RCC 7860 (cell line): Measurements from ENCODE around the gene PLIN3.
"Not testable (repeated sequence)": the region's sequence is repeated elsewhere in the genome, so short reads cannot be mapped to it uniquely, and the experiment has no call there.

Experiments used
- DNase-seq: peaks from one replicate; pipeline ENCODE4 v3.0.0-alpha.2; 2015; ENCODE audit warnings: low spot score
- FAIRE-seq: peaks from 2 replicates; lab custom pipeline; 2012; peaks lifted over from hg19 to GRCh38; lab: Jason Lieb, UNC

PLIN3 gene

GRCh38 chr19:4892962-4893361 is 25.5 kb upstream of the PLIN3 start:
- not testable (repeated sequence) for DNase-seq

GRCh38 chr19:4891066-4891465 is 23.6 kb upstream of the PLIN3 start:
- DNase-seq, result no peak

More at GRCh38 chr19:4892962-4893361, 25.5 kb upstream of the PLIN3 start:
- not testable (repeated sequence) for FAIRE-seq

GRCh38 chr19:4889034-4889815 is 21.8 kb upstream of the PLIN3 start:
- DNase-seq, result peak; percentile 27
- FAIRE-seq, result no peak

More at GRCh38 chr19:4891066-4891465, 23.6 kb upstream of the PLIN3 start:
- no peak for FAIRE-seq

GRCh38 chr19:4887803-4888202 is 20.3 kb upstream of the PLIN3 start:
- not testable (repeated sequence) for FAIRE-seq, DNase-seq

GRCh38 chr19:4884993-4885392 is 17.5 kb upstream of the PLIN3 start:
- not testable (repeated sequence) for DNase-seq, FAIRE-seq

GRCh38 chr19:4882874-4883273 is 15.4 kb upstream of the PLIN3 start:
- FAIRE-seq, DNase-seq: not testable (repeated sequence)

- no peak for FAIRE-seq
These were observed 11.6 kb upstream of the PLIN3 start for GRCh38 chr19:4879041-4879440.

GRCh38 chr19:4878491-4878968 is 11.1 kb upstream of the PLIN3 start:
- no peak for FAIRE-seq
- no peak for DNase-seq

More at GRCh38 chr19:4879041-4879440, 11.6 kb upstream of the PLIN3 start:
- peak; percentile 8 for DNase-seq

GRCh38 chr19:4877753-4878490 is 10.5 kb upstream of the PLIN3 start:
- FAIRE-seq, result no peak
- no peak for DNase-seq

- DNase-seq (no peak), FAIRE-seq (no peak)
These were observed 6.5 kb upstream of the PLIN3 start for GRCh38 chr19:4873930-4874329.

- FAIRE-seq (no peak), DNase-seq (no peak)
These were observed 4.2 kb upstream of the PLIN3 start for GRCh38 chr19:4871711-4872110.

- DNase-seq (peak; percentile 98), FAIRE-seq (peak; percentile 93)
These were observed 2.7 kb upstream of the PLIN3 start for GRCh38 chr19:4870025-4870700.

GRCh38 chr19:4868286-4868834 is 893 bp upstream of the PLIN3 start:
- DNase-seq (no peak), FAIRE-seq (no peak)

GRCh38 chr19:4866595-4867424 is 657 bp downstream of the PLIN3 start:
- FAIRE-seq (no peak), DNase-seq (no peak)

GRCh38 chr19:4861147-4861546 is 6.3 kb downstream of the PLIN3 start:
- FAIRE-seq (no peak), DNase-seq (no peak)

- FAIRE-seq, result no peak
- no peak for DNase-seq
These were observed 7.8 kb downstream of the PLIN3 start for GRCh38 chr19:4859697-4860096.

GRCh38 chr19:4856468-4856867 is 11.0 kb downstream of the PLIN3 start:
- DNase-seq, FAIRE-seq: not testable (repeated sequence)

GRCh38 chr19:4853506-4853905 is 14.0 kb downstream of the PLIN3 start:
- DNase-seq, FAIRE-seq: not testable (repeated sequence)

GRCh38 chr19:4852484-4852883 is 15.0 kb downstream of the PLIN3 start:
- FAIRE-seq, result no peak
- no peak for DNase-seq
